Thyroid gland (tissue), 4 donors: ENCODE results near the gene ABCG5. TPM values are rescaled to one million over a fixed set of nuclear protein-coding genes. Genes with fewer than 3 reads are reported as not detected.

ENCODE experiments used
- DNase-seq, 2 donors: peaks; one replicate each; pipeline ENCODE4 v3.0.0-alpha.2; 2019
- H3K27ac ChIP-seq, 3 donors: fragments of 200-600 bp; sonication (generic); 1 replicate in 2 of 3; 2 replicates in 1 of 3; pipeline ENCODE4 v1.5.1; 2016 to 2019; ENCODE audit warnings: mild to moderate bottlenecking in 1 of 3, moderate library complexity in 1 of 3
- H3K27me3 ChIP-seq: fragments of 200-600 bp; sonication (generic); one replicate; pipeline ENCODE4 v1.5.1; 2019
- H3K36me3 ChIP-seq, 2 donors: fragments of 200-600 bp; sonication (generic); one replicate each; pipeline ENCODE4 v1.5.1; 2016 to 2019
- H3K4me1 ChIP-seq, 2 donors: fragments of 200-600 bp; sonication (generic); one replicate each; pipeline ENCODE4 v1.5.1; 2017 to 2019
- H3K4me3 ChIP-seq, 3 donors: fragments of 200-600 bp; sonication (generic); replicated peaks in 1 of 3; 1 replicate in 2 of 3; 2 replicates in 1 of 3; pipeline ENCODE4 v1.5.1; 2016; ENCODE audit warnings: mild to moderate bottlenecking in 1 of 3
- H3K9me3 ChIP-seq: fragments of 200-600 bp; sonication (generic); one replicate; pipeline ENCODE4 v1.5.1; 2017
- POLR2A ChIP-seq, 2 donors: fragments of 450-650 bp; IDR thresholded peaks; one replicate each; pipeline ENCODE4 v1.6.1; 2017; ENCODE audit warnings: antibody characterized with exemption in 2 of 2, mild to moderate bottlenecking in 2 of 2, moderate library complexity in 1 of 2
- WGBS, 2 donors: methylation state at CpG; one replicate each; pipeline ENCODE4 v1.1.5; 2017; 5-methylcytosine and 5-hydroxymethylcytosine counted together
- intact Hi-C: fragments of 100-400 bp; cut with DNase I; formaldehyde crosslinking; loops from one replicate; pipeline ENCODE4 v1.15.1; 2023
- total RNA-seq, 4 donors: library from RNA; depleted of rRNA; stranded (reverse); fragments of >200 nt; gene quantifications; one replicate each; pipeline ENCODE4 v1.2.3, GENCODE V29; 2016
- TF ChIP-seq, protein P1 (sequence below), 6 experiments: fragments of 200-600 bp in 3 of 6; fragments of 450-650 bp in 3 of 6; sonication (generic) in 3 of 6; IDR thresholded peaks; one replicate each; pipeline ENCODE4 v1.5.1; 2016 to 2019; ENCODE audit warnings: antibody characterized with exemption in 6 of 6, mild to moderate bottlenecking in 2 of 6, inconsistent platforms in 1 of 6, moderate library complexity in 1 of 6

ABCG5 gene
- total RNA-seq, 4 donors from 2014 or later = not detected

DNA sequence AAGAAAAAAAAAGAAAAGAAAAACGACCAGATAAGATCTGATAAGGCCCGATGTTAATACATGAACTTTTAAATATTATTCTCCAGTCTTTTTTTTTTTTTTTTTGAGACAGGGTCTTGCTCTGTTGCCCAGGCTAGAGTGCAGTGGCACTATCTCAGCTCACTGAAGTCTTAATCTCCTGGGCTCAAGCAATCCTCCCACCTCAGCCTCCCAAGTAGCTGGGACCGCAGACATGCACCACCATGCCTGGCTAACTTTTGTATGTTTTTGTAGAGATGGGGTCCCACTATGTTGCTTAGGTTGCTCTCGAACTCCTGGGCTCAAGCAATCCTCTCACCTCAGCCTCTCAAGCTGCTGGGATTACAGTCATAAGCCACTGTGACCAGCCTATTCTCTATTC is 1.6 kb downstream of the ABCG5 start:
- H3K4me3 ChIP-seq = no peak overlapping the region
- H3K4me1 ChIP-seq = peaks cover 0 to under 1% of the 10 kb centered on the region in 2 donors
- no peaks in the 10 kb centered on the region for H3K27me3 ChIP-seq
- no peaks in the 10 kb centered on the region for H3K9me3 ChIP-seq
- WGBS, 2 donors = 80 to 85% methylated on average over 4 of the region's 4 CpGs
- TF ChIP-seq POLR2A (IDR thresholded peaks at IDR 0.05) = no peak
- TF ChIP-seq, protein P1, sequence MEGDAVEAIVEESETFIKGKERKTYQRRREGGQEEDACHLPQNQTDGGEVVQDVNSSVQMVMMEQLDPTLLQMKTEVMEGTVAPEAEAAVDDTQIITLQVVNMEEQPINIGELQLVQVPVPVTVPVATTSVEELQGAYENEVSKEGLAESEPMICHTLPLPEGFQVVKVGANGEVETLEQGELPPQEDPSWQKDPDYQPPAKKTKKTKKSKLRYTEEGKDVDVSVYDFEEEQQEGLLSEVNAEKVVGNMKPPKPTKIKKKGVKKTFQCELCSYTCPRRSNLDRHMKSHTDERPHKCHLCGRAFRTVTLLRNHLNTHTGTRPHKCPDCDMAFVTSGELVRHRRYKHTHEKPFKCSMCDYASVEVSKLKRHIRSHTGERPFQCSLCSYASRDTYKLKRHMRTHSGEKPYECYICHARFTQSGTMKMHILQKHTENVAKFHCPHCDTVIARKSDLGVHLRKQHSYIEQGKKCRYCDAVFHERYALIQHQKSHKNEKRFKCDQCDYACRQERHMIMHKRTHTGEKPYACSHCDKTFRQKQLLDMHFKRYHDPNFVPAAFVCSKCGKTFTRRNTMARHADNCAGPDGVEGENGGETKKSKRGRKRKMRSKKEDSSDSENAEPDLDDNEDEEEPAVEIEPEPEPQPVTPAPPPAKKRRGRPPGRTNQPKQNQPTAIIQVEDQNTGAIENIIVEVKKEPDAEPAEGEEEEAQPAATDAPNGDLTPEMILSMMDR (IDR thresholded peaks at IDR 0.05) = no peak
- H3K27ac ChIP-seq = no peak overlapping the region
- intact Hi-C loops = no loop called here
- no peak for DNase-seq
- H3K36me3 ChIP-seq = no peaks in the 10 kb centered on the region

GRCh38 chr2:43832457-43832856 is 6.2 kb downstream of the ABCG5 start:
- peaks cover 5 to 6% of the 10 kb centered on the region in 2 donors for H3K4me1 ChIP-seq
- H3K9me3 ChIP-seq = no peaks in the 10 kb centered on the region
- H3K36me3 ChIP-seq = no peaks in the 10 kb centered on the region
- no peaks in the 10 kb centered on the region for H3K27me3 ChIP-seq
- H3K27ac ChIP-seq = no peak overlapping the region
- no peak for TF ChIP-seq POLR2A (IDR thresholded peaks at IDR 0.05)
- TF ChIP-seq, protein P1 (IDR thresholded peaks at IDR 0.05) = no peak
- DNase-seq = no peak
- intact Hi-C loops = no loop called here
- no peak overlapping the region for H3K4me3 ChIP-seq
- WGBS, 2 donors = 44 to 49% methylated on average over 3 of the region's 3 CpGs

DNA sequence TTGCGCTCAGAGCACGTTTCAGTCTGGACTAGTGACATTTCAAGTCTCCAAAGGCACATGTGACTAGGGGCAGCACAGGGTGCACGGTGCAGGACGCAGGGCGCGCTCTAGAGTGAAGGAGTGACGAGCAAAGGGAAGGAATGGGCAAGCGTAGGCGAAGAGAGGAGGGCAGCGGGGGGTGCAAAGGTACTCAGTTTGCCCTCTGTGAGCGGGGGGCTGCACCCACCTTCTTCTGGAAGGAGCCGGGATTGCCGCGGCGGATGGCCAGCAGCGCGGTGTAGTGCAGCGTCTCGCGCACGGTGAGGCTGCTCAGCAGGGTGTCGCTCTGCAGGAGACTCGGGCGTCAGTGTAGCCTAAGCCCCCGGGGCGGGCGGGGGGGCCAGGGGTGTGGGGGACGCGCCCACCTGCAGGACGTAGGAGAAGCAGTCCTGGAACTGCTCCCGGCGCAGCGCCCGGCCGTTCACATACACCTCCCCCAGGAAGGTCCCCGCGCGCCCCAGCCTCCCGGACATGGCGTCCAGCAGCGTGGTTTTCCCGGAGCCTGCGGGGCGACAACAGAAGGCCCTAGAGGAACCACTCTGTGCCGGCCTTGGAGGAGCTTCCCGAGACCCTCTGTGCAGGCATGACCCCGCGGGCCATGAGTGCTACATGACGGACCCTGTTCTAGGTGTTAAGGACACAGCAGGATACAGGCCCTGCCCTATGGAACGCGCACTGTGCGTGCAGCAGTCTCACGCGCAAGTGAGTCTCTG is 6.9 kb downstream of the ABCG5 start:
- intact Hi-C loops = no loop called here
- no peaks in the 10 kb centered on the region for H3K36me3 ChIP-seq
- 13 to 20% methylated on average over 19 to 24 of the region's 54 CpGs for WGBS, 2 donors
- no peaks in the 10 kb centered on the region for H3K9me3 ChIP-seq
- peak in 1 of 2 donors; percentile 5 for DNase-seq
- no peaks in the 10 kb centered on the region for H3K27me3 ChIP-seq
- H3K4me1 ChIP-seq = peaks cover 5 to 6% of the 10 kb centered on the region in 2 donors
- no peak overlapping the region for H3K27ac ChIP-seq
- TF ChIP-seq POLR2A (IDR thresholded peaks at IDR 0.05) = no peak
- TF ChIP-seq, protein P1 (IDR thresholded peaks at IDR 0.05) = no peak
- H3K4me3 ChIP-seq = no peak overlapping the region

- Histone ChIP-seq H3K27ac (no peak overlapping the region), H3K9me3 (no peaks in the 10 kb centered on the region), H3K4me3 (no peak overlapping the region), H3K4me1 (peaks cover 0 to 2% of the 10 kb centered on the region in 2 donors), H3K27me3 (no peaks in the 10 kb centered on the region), H3K36me3 (no peaks in the 10 kb centered on the region)
- intact Hi-C loops = no loop called here
- DNase-seq = no peak
- WGBS, 2 donors = 95 to 96% methylated on average over 17 of the region's 17 CpGs
- TF ChIP-seq POLR2A (IDR thresholded peaks at IDR 0.05) = no peak
- TF ChIP-seq, protein P1 (IDR thresholded peaks at IDR 0.05) = no peak
These were observed 12.1 kb downstream of the ABCG5 start for GRCh38 chr2:43826305-43827250.
